RWPE1 (cell line): ENCODE measurements around the gene DTNB.

ENCODE experiments used
- CTCF ChIA-PET: fragments of 350-600 bp; sonication (Branson Sonifier 250); formaldehyde crosslinking; extraction: SDS; loops from one replicate; lab custom pipeline; 2021; lab: Yijun Ruan, JAX
- POLR2A ChIA-PET: fragments of 400-600 bp; formaldehyde crosslinking; extraction: SDS; loops from one replicate; lab custom pipeline; 2020; ENCODE audit warnings: antibody characterized with exemption; ENCODE audit not compliant: low non-redundant PET; lab: Yijun Ruan, JAX
- DNase-seq: peaks from one replicate; pipeline ENCODE4 v3.0.0; 2012; ENCODE audit warnings: low spot score
- H3K27ac ChIP-seq: fragments of 450-650 bp; 2 replicates; pipeline ENCODE4 v1.5.1; 2017
- TF ChIP-seq, protein P1 (sequence below): fragments of 450-650 bp; conservative IDR thresholded peaks from 2 replicates; pipeline ENCODE4 v1.5.1; 2017; ENCODE audit warnings: low read depth, mild to moderate bottlenecking

DTNB gene

DNA sequence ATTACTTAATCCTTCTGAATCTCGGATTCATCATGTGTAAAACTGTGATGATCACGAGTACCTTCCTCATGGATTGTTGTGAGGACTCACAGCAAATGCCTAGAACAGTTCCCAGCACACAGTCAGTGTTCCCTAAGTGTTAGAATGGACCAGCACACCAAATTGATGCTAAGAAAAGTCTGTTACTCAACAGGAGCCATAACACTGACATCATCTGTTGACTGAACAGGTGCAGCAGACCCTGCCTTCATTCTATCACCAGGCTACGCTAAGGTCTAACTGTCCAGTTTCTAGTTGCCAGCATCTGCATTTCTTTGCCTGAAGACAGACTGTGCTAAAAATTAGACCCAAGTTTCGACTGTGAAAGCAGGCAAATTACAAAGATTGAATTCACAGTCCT lies 18.6 kb downstream of the DTNB start:
- TF ChIP-seq, protein P1, sequence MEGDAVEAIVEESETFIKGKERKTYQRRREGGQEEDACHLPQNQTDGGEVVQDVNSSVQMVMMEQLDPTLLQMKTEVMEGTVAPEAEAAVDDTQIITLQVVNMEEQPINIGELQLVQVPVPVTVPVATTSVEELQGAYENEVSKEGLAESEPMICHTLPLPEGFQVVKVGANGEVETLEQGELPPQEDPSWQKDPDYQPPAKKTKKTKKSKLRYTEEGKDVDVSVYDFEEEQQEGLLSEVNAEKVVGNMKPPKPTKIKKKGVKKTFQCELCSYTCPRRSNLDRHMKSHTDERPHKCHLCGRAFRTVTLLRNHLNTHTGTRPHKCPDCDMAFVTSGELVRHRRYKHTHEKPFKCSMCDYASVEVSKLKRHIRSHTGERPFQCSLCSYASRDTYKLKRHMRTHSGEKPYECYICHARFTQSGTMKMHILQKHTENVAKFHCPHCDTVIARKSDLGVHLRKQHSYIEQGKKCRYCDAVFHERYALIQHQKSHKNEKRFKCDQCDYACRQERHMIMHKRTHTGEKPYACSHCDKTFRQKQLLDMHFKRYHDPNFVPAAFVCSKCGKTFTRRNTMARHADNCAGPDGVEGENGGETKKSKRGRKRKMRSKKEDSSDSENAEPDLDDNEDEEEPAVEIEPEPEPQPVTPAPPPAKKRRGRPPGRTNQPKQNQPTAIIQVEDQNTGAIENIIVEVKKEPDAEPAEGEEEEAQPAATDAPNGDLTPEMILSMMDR, result no peak
- no peak overlapping the region for H3K27ac ChIP-seq
- POLR2A ChIA-PET, result no interaction called here
- DNase-seq, result no peak
- CTCF ChIA-PET, result no interaction called here

DNA sequence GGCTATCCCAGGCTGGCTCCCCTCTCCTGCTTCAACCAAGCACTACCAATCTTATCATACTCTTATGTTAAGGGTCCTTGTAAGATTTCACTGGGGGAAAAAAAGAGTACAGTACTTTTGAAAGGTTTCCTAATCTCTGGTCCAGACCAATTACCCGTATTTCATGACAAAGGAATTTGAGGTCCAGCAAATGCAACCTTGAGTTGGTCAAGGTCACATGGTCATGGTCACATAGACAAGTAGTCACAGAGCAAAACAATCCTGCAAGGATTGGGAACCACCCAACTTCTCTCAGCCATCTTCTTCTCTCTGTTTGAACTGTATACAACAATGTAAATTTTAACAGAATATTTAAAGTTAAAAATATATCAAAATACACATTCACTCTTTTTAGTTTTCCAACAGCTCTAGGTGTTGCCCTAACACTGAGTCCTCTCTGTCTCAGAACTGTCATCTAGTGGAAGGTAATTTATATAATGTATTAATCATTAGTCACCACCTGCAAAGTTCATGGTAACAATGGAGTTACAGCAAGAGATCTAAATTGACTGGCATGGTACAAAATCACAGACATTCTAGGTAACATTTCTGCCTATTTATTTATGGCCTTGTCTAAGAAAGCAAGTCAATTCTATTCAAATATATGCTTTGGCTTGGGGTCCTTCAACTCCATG lies 21.5 kb downstream of the DTNB start:
- no peak overlapping the region for H3K27ac ChIP-seq
- TF ChIP-seq, protein P1, result no peak
- POLR2A ChIA-PET, result no interaction called here
- DNase-seq, result no peak
- CTCF ChIA-PET, result interaction anchor here (0.6 kb wide), 3 partner anchors 11 to 276 kb away, joined by 3 read pairs; no protein-coding TSS in a partner anchor

DNA sequence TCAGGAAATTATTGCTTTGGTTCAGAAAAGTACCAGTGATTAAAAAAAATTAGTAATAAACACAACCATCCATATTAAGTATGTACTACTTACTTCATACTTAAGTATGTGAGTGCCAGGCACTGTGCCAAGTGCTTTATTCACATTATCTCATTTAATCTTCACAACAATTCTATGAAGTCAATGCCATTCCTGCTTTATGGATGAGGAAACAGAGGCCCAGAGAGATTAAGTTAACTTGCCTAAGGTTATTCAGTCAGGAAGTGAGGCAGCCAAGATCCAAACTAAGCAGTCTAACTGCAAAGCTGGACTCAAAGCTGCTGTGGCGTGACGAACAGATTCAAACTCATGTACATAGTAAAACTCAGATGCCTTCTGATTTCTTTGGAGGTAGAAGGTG lies 22.3 kb downstream of the DTNB start:
- ChIA-PET CTCF (interaction anchor here (0.6 kb wide), 1 partner anchor 15 kb away, joined by 3 read pairs; no protein-coding TSS in a partner anchor), POLR2A (no interaction called here)
- H3K27ac ChIP-seq, result peak overlapping the region; percentile 27; the same call in 1 of the 2 replicates

DNA sequence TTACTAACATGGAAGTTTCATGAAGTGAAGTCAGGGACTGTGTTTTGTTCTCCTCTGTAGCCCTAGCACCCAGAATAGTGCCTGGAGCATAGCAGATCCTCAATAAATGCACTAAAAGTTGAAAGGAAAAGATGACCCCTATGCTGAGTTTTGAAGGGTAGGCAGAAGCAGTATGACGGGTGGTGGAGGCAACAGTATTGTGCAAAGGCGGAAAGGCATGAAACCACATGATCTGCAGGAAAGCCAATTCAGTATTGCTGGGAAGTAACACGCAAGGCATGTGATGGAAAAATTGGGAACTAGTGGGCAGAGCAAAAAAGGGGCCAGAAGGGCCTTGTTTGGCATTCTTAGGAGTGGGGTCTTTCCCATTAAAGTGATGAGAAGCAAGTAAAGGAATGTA lies 23.1 kb downstream of the DTNB start:
- CTCF ChIA-PET, result no interaction called here
- TF ChIP-seq, protein P1, result no peak
- H3K27ac ChIP-seq, result peak overlapping the region; percentile 27; the same call in 1 of the 2 replicates
- no peak for DNase-seq
- POLR2A ChIA-PET, result no interaction called here

More for the DNA sequence above, 22.3 kb downstream of the DTNB start:
- no peak for DNase-seq
- TF ChIP-seq, protein P1, result no peak

DNA sequence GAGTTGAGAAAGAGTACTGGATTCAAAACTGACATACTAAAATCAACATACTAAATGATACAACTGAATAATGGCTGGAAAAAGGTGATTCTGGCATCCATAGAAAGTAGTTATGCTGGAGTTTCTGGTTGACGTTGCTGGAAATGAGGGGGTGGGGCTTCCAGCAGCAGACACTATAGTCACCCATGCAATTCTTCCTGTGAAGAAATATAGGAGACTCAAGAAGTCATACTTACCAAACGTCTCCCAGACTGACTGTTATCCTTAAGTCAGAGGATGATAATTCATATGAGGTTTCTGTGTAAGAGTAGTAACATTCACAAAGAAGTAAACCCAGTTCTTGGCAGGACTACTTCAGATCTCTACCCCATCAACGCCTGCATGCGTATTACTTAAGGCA lies 23.6 kb downstream of the DTNB start:
- CTCF ChIA-PET, result no interaction called here
- TF ChIP-seq, protein P1, result no peak
- POLR2A ChIA-PET, result no interaction called here
- DNase-seq, result no peak
- H3K27ac ChIP-seq, result no peak overlapping the region

DNA sequence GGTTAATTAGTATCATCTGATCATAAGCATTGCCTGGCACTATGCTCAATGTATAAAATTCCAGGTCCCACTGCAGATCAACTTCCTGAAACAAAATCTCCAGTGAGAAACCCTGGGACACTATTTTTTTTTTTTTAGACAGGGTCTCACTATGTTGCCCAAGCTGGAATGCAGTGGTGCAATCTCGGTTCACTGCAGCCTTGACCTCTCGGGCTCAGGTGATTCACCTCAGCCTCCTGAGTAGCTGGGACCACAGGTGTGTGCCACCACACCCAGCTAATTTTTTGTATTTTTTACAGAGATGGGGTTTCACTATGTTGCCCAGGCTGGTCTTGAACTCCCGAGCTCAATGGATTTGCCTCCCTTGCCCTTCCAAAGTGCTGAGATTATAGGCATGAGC lies 31.1 kb downstream of the DTNB start:
- no peak for DNase-seq
- CTCF ChIA-PET, result interaction anchor here (0.7 to 1.3 kb wide), 3 partner anchors 11 to 255 kb away, joined by 3 to 6 read pairs (median 4); no protein-coding TSS in a partner anchor
- POLR2A ChIA-PET, result no interaction called here
- no peak overlapping the region for H3K27ac ChIP-seq
- TF ChIP-seq, protein P1, result no peak
